CD4-positive, alpha-beta memory T cell (primary cell): Measurements from ENCODE around the gene SYNJ1. TPM values are rescaled to one million over a fixed set of nuclear protein-coding genes. Genes with fewer than 3 reads are reported as not detected.

Experiments
- CTCF ChIA-PET: fragments of 350-600 bp; sonication (Branson Sonifier 250); formaldehyde crosslinking; loops from one replicate; lab custom pipeline; 2021; ENCODE audit warnings: inconsistent platforms; ENCODE audit not compliant: partially characterized antibody; lab: Charles Lee
- POLR2A ChIA-PET: fragments of 350-600 bp; sonication (Branson Sonifier 250); formaldehyde crosslinking; loops from one replicate; lab custom pipeline; 2021; ENCODE audit not compliant: partially characterized antibody; lab: Charles Lee
- DNase-seq, 5 donors: peaks; one replicate each; pipeline versions ENCODE4 v3.0.0 to v3.0.0-alpha.2; 2020 to 2022; ENCODE audit warnings: mixed read lengths in 1 of 5
- H3K27ac ChIP-seq: one replicate; pipeline ENCODE4 v1.7.0; 2013; ENCODE audit warnings: low read depth, low read length
- H3K27me3 ChIP-seq: 2 replicates; pipeline ENCODE4 v1.7.0; 2013; ENCODE audit warnings: mild to moderate bottlenecking, low read length, moderate library complexity; ENCODE audit not compliant: insufficient read depth
- H3K36me3 ChIP-seq: 2 replicates; pipeline ENCODE4 v1.7.0; 2013; ENCODE audit warnings: mild to moderate bottlenecking, low read length, moderate library complexity; ENCODE audit not compliant: insufficient read depth
- H3K4me1 ChIP-seq: 2 replicates; pipeline ENCODE4 v1.7.0; 2013; ENCODE audit warnings: mild to moderate bottlenecking, low read length, moderate library complexity; ENCODE audit not compliant: insufficient read depth
- H3K4me3 ChIP-seq, 2 donors: one replicate each; pipeline ENCODE4 v1.7.0; 2013; ENCODE audit warnings: low read length in 2 of 2, mild to moderate bottlenecking in 1 of 2
- H3K9me3 ChIP-seq, 2 donors: one replicate each; pipeline ENCODE4 v1.7.0; 2013; ENCODE audit warnings: low read length in 2 of 2, control low read depth in 1 of 2; ENCODE audit not compliant: control insufficient read depth in 1 of 2
- H3K27ac Mint-ChIP-seq, 7 donors: one replicate each; pipeline ENCODE4 v1.8.0; 2020 to 2021; ENCODE audit warnings: mixed read lengths in 7 of 7, mild to moderate bottlenecking in 6 of 7, inconsistent platforms in 3 of 7, moderate library complexity in 3 of 7
- H3K27me3 Mint-ChIP-seq, 2 donors: one replicate each; pipeline ENCODE4 v1.8.0; 2020 to 2021; ENCODE audit warnings: mixed read lengths in 2 of 2
- H3K36me3 Mint-ChIP-seq, 2 donors: one replicate each; pipeline ENCODE4 v1.8.0; 2020 to 2021; ENCODE audit warnings: mixed read lengths in 2 of 2, inconsistent platforms in 1 of 2, mild to moderate bottlenecking in 1 of 2
- H3K4me1 Mint-ChIP-seq, 4 donors: one replicate each; pipeline ENCODE4 v1.8.0; 2020 to 2021; ENCODE audit warnings: mixed read lengths in 4 of 4, mild to moderate bottlenecking in 1 of 4
- H3K4me3 Mint-ChIP-seq, 8 donors: one replicate each; pipeline ENCODE4 v1.8.0; 2020 to 2021; ENCODE audit warnings: mixed read lengths in 8 of 8, mild to moderate bottlenecking in 7 of 8, moderate library complexity in 6 of 8, inconsistent platforms in 3 of 8
- H3K9me3 Mint-ChIP-seq, 8 donors: one replicate each; pipeline ENCODE4 v1.8.0; 2020 to 2021; ENCODE audit warnings: mixed read lengths in 8 of 8, mild to moderate bottlenecking in 5 of 8, inconsistent platforms in 3 of 8, moderate library complexity in 1 of 8
- intact Hi-C: fragments of 100-400 bp; cut with micrococcal nuclease; formaldehyde crosslinking; loops from one replicate; pipeline ENCODE4 v1.15.1; 2023
- polyA plus RNA-seq, 2 donors: library from polyadenylated mRNA; unstranded; fragments of 300-500 nt; fragmentation: Illumina TruSeq; gene quantifications; one replicate each; pipeline ENCODE4 v1.2.3, GENCODE V29; 2021
- total RNA-seq, 2 experiments: library from RNA; stranded (reverse); gene quantifications; one replicate each; pipeline ENCODE4 v1.2.3, GENCODE V29; 2021

Gene SYNJ1
- total and polyA plus RNA-seq, 4 experiments from 2014 or later: 5.6 to 29.4 (median 16.9) TPM

- H3K27ac ChIP-seq: no peak overlapping the region
- ChIA-PET CTCF (interaction anchor here (1.5 kb wide), 1 partner anchor 13 kb away, joined by 3 read pairs; no protein-coding TSS in a partner anchor), POLR2A (no interaction called here)
- no peaks in the 10 kb centered on the region for H3K4me1 ChIP-seq
- Mint-ChIP-seq H3K27me3 (peaks cover 0 to 4% of the 10 kb centered on the region in 2 donors), H3K36me3 (no peaks in the 10 kb centered on the region), H3K4me3 (no peak overlapping the region), H3K4me1 (peaks cover 0 to 4% (median under 1%) of the 10 kb centered on the region in 4 donors), H3K27ac (no peak overlapping the region), H3K9me3 (no peaks in the 10 kb centered on the region)
- no peaks in the 10 kb centered on the region for H3K9me3 ChIP-seq
- no peak for DNase-seq
- H3K27me3 ChIP-seq: no peaks in the 10 kb centered on the region
- H3K4me3 ChIP-seq: no peak overlapping the region
- no peaks in the 10 kb centered on the region for H3K36me3 ChIP-seq
- intact Hi-C loops: no loop called here
These were observed 141.8 kb downstream of the SYNJ1 start for GRCh38 chr21:32585970-32586369.

GRCh38 chr21:32585042-32585710 is 142.6 kb downstream of the SYNJ1 start, which contains the start of gene TCP10L:
TSS of gene TCP10L (minus strand) at chr21:32585523. CDS start at chr21:32584304, 1,219 bp downstream.
- POLR2A ChIA-PET: no interaction called here
- Histone ChIP-seq H3K4me1 (no peaks in the 10 kb centered on the region), H3K9me3 (no peaks in the 10 kb centered on the region), H3K4me3 (no peak within 1 kb of the TSS), H3K27me3 (no peaks in the 10 kb centered on the region), H3K36me3 (no peaks in the 10 kb centered on the region), H3K27ac (no peak within 1 kb of the TSS)
- CTCF ChIA-PET: interaction anchor here (1.0 to 1.5 kb wide), 2 partner anchors 13 to 182 kb away, joined by 3 read pairs; no protein-coding TSS in a partner anchor
- H3K36me3 Mint-ChIP-seq: peaks cover 0 to 3% of the 10 kb centered on the region in 2 donors
- H3K27ac Mint-ChIP-seq: peak within 1 kb of the TSS in 2 of 7 donors; percentile 43 to 80
- intact Hi-C loops: no loop called here
- peak within 1 kb of the TSS in 1 of 8 donors; percentile 9 for H3K4me3 Mint-ChIP-seq
- no peak for DNase-seq
- peaks cover 0 to 4% (median under 1%) of the 10 kb centered on the region in 4 donors for H3K4me1 Mint-ChIP-seq
- H3K9me3 Mint-ChIP-seq: no peaks in the 10 kb centered on the region
- peaks cover 2 to 4% of the 10 kb centered on the region in 2 donors for H3K27me3 Mint-ChIP-seq

- DNase-seq: no peak
- no peaks in the 10 kb centered on the region for H3K27me3 ChIP-seq
- H3K27ac Mint-ChIP-seq: peak overlapping the region in 1 of 7 donors; percentile 43
- ChIA-PET POLR2A (no interaction called here), CTCF (interaction anchor here (1.0 to 1.5 kb wide), 2 partner anchors 12 to 181 kb away, joined by 3 read pairs; no protein-coding TSS in a partner anchor)
- H3K4me3 Mint-ChIP-seq: no peak overlapping the region
- H3K36me3 Mint-ChIP-seq: peaks cover 0 to 3% of the 10 kb centered on the region in 2 donors
- no peaks in the 10 kb centered on the region for H3K9me3 ChIP-seq
- H3K4me3 ChIP-seq: no peak overlapping the region
- no peak overlapping the region for H3K27ac ChIP-seq
- H3K36me3 ChIP-seq: no peaks in the 10 kb centered on the region
- H3K4me1 Mint-ChIP-seq: peaks cover 0 to 4% (median under 1%) of the 10 kb centered on the region in 4 donors
- intact Hi-C loops: no loop called here
- H3K4me1 ChIP-seq: no peaks in the 10 kb centered on the region
- no peaks in the 10 kb centered on the region for H3K9me3 Mint-ChIP-seq
- peaks cover 2 to 4% of the 10 kb centered on the region in 2 donors for H3K27me3 Mint-ChIP-seq
These were observed 143.3 kb downstream of the SYNJ1 start for GRCh38 chr21:32584472-32584871.

- H3K4me1 Mint-ChIP-seq: peaks cover 0 to 4% (median under 1%) of the 10 kb centered on the region in 4 donors
These were observed 146.1 kb downstream of the SYNJ1 start for GRCh38 chr21:32581732-32582131.

GRCh38 chr21:32580949-32581348 is 146.9 kb downstream of the SYNJ1 start:
- intact Hi-C loops: no loop called here
- H3K36me3 ChIP-seq: no peaks in the 10 kb centered on the region
- H3K9me3 Mint-ChIP-seq: no peaks in the 10 kb centered on the region

More at GRCh38 chr21:32581732-32582131, 146.1 kb downstream of the SYNJ1 start:
- Histone ChIP-seq H3K4me3 (no peak overlapping the region), H3K4me1 (no peaks in the 10 kb centered on the region), H3K27ac (no peak overlapping the region), H3K9me3 (no peaks in the 10 kb centered on the region), H3K36me3 (no peaks in the 10 kb centered on the region), H3K27me3 (no peaks in the 10 kb centered on the region)
- intact Hi-C loops: no loop called here
- DNase-seq: no peak
- Mint-ChIP-seq H3K9me3 (no peaks in the 10 kb centered on the region), H3K27ac (no peak overlapping the region), H3K36me3 (peaks cover 0 to 3% of the 10 kb centered on the region in 2 donors), H3K27me3 (peaks cover 4% of the 10 kb centered on the region in 2 donors), H3K4me3 (no peak overlapping the region)
- CTCF ChIA-PET: interaction anchor here (1.1 kb wide), 1 partner anchor 11 kb away, joined by 3 read pairs; no protein-coding TSS in a partner anchor
- POLR2A ChIA-PET: no interaction called here

More at GRCh38 chr21:32580949-32581348, 146.9 kb downstream of the SYNJ1 start:
- Histone ChIP-seq H3K9me3 (no peaks in the 10 kb centered on the region), H3K4me1 (no peaks in the 10 kb centered on the region), H3K4me3 (no peak overlapping the region), H3K27me3 (no peaks in the 10 kb centered on the region), H3K27ac (no peak overlapping the region)
- H3K27me3 Mint-ChIP-seq: peaks cover 4% of the 10 kb centered on the region in 2 donors
- H3K4me3 Mint-ChIP-seq: no peak overlapping the region
- no peak for DNase-seq
- ChIA-PET CTCF (interaction anchor here (1.1 kb wide), 1 partner anchor 10 kb away, joined by 3 read pairs; no protein-coding TSS in a partner anchor), POLR2A (no interaction called here)
- no peak overlapping the region for H3K27ac Mint-ChIP-seq
- peaks cover 0 to 4% (median under 1%) of the 10 kb centered on the region in 4 donors for H3K4me1 Mint-ChIP-seq
- peaks cover 0 to 3% of the 10 kb centered on the region in 2 donors for H3K36me3 Mint-ChIP-seq

Other genes with a start within 250 kb of the SYNJ1 start
- 1 to 10 TPM in 1 of 2 experiments, under 1 TPM in 1; 0.55 to 1.0 TPM for gene TCP10L, start 142.5 kb downstream of the SYNJ1 start, total RNA-seq
- under 1 TPM in 1 of 2 donors, not detected in 1; 0.10 TPM for gene TCP10L, start 142.5 kb downstream of the SYNJ1 start, polyA plus RNA-seq
- gene CFAP298, start 115.6 kb downstream of the SYNJ1 start, total RNA-seq: 10 to 100 TPM; 29.4 to 39.1 TPM
- gene CFAP298, start 115.6 kb downstream of the SYNJ1 start, polyA plus RNA-seq: 10 to 100 TPM; 48.8 to 54.3 TPM
- gene PAXBP1, start 43.7 kb upstream of the SYNJ1 start, total RNA-seq: 10 to 100 TPM; 72.8 to 75.1 TPM
- gene PAXBP1, start 43.7 kb upstream of the SYNJ1 start, polyA plus RNA-seq: 10 to 100 TPM in 1 of 2 donors, 1 to 10 TPM in 1; 5.5 to 14.8 TPM